Fibroblast of skin of back (primary cell): Measurements from ENCODE around the gene MYL5.

Experiments
- DNase-seq: peaks from one replicate; pipeline ENCODE4 v3.0.0-alpha.2; 2013

The MYL5 gene

GRCh38 chr4:707929-708630 lies 33.7 kb downstream of the MYL5 start:
- no peak for DNase-seq

GRCh38 chr4:708631-708933 lies 34.2 kb downstream of the MYL5 start:
- DNase-seq: no peak

GRCh38 chr4:709348-709747 lies 35.0 kb downstream of the MYL5 start:
- no peak for DNase-seq

GRCh38 chr4:710116-710515 lies 35.8 kb downstream of the MYL5 start:
- DNase-seq: no peak

- no peak for DNase-seq
These were observed 36.6 kb downstream of the MYL5 start for GRCh38 chr4:710916-711315.

GRCh38 chr4:712093-712492 lies 37.8 kb downstream of the MYL5 start:
- no peak for DNase-seq

GRCh38 chr4:712916-713632 lies 38.7 kb downstream of the MYL5 start:
- no peak for DNase-seq

- no peak for DNase-seq
These were observed 39.7 kb downstream of the MYL5 start for GRCh38 chr4:714087-714486.

- DNase-seq: no peak
These were observed 43.4 kb downstream of the MYL5 start for GRCh38 chr4:717601-718320.

- DNase-seq: no peak
These were observed 44.1 kb downstream of the MYL5 start for GRCh38 chr4:718460-718859.

- no peak for DNase-seq
These were observed 45.9 kb downstream of the MYL5 start for GRCh38 chr4:720111-720860.

- peak; percentile 73 for DNase-seq
These were observed 47.2 kb downstream of the MYL5 start for GRCh38 chr4:721261-722168.

GRCh38 chr4:722169-722725 lies 47.9 kb downstream of the MYL5 start:
- DNase-seq: no peak

GRCh38 chr4:722851-723360 lies 48.6 kb downstream of the MYL5 start:
- no peak for DNase-seq

GRCh38 chr4:723751-724530 lies 49.6 kb downstream of the MYL5 start:
- no peak for DNase-seq

GRCh38 chr4:725391-726234 lies 51.3 kb downstream of the MYL5 start:
- DNase-seq: no peak

GRCh38 chr4:726235-726787 lies 52.0 kb downstream of the MYL5 start:
- peak; percentile 30 for DNase-seq

GRCh38 chr4:726838-727237 lies 52.5 kb downstream of the MYL5 start:
- no peak for DNase-seq

GRCh38 chr4:727576-727975 lies 53.2 kb downstream of the MYL5 start:
- DNase-seq: no peak
